Skeletal muscle satellite cell (primary cell): ENCODE results near the gene RC3H2.
A peak's percentile ranks its signal among the peaks of the same experiment; 100 is the strongest.
"Not testable (repeated sequence)": the region's sequence is repeated elsewhere in the genome, so short reads cannot be mapped to it uniquely, and the experiment has no call there.

Experiments
- H3K27me3 ChIP-seq: 2 replicates; pipeline ENCODE4 v1.7.0; 2013; ENCODE audit warnings: low read length; ENCODE audit not compliant: control insufficient read depth, insufficient read depth
- H3K36me3 ChIP-seq: 2 replicates; pipeline ENCODE4 v1.7.0; 2013; ENCODE audit warnings: mild to moderate bottlenecking, control low read depth, low read length; ENCODE audit not compliant: insufficient read depth
- H3K4me1 ChIP-seq: 2 replicates; pipeline ENCODE4 v1.7.0; 2013; ENCODE audit warnings: low read length; ENCODE audit not compliant: control insufficient read depth, insufficient read depth
- H3K4me2 ChIP-seq: 2 replicates; pipeline ENCODE4 v1.7.0; 2013; ENCODE audit warnings: mild to moderate bottlenecking, low read length
- H3K4me3 ChIP-seq: 2 replicates; pipeline ENCODE4 v1.7.0; 2013; ENCODE audit warnings: low read length
- H3K9ac ChIP-seq: 2 replicates; pipeline ENCODE4 v1.7.0; 2013; ENCODE audit warnings: mild to moderate bottlenecking, low read depth, low read length, moderate library complexity
- H3K9me3 ChIP-seq: replicated peaks from 2 replicates; pipeline ENCODE4 v1.7.0; 2013; ENCODE audit warnings: mild to moderate bottlenecking, control low read depth, low read length

The RC3H2 gene

DNA sequence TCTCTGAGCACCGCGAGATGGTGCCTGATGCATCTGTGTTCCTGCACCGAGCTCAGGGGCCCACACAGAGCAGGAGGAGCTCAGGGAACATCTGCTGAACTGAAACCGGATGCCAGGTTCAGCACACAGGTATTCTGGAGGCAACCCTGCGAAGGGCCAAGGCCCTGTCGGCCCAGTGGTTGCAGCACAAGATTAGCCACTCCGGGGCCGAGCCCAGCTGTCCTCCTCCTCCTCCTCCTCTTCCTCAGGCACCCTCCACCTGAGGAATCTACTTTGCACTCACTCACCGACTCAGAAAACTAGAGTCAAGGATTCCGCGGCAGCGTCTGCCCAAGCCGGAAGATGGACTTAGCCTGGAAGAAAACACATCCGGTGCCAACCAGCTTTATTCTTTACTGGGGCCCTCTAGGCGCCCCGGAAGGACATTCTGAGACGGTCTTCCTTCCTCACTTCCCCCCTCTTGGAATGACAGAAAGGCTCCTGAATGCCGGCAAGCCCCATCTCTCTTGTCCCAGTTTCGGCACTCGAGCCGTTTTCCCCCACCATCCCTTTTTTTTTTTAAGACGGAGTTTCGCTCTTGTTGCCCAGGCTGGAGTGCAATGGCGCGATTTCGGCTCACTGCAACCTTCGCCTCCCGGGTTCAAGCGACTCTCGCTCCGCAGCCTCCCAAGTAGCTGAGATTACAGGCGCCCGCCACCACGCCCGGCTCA is 8.0 kb upstream of the RC3H2 start, which contains the start of gene ZBTB6:
Gene ZBTB6 (minus strand): TSS at position 360 of the 710 bp plus-strand sequence. CDS start 1,251 bp downstream, outside the sequence.
- H3K36me3 ChIP-seq = peaks cover 17% of the 10 kb centered on the region
- peak within 1 kb of the TSS; percentile 90 for H3K9ac ChIP-seq
- peaks cover 9% of the 10 kb centered on the region for H3K4me1 ChIP-seq
- no peaks in the 10 kb centered on the region for H3K27me3 ChIP-seq
- H3K9me3 ChIP-seq = no peaks in the 10 kb centered on the region
- H3K4me2 ChIP-seq = peak within 1 kb of the TSS; percentile 80
- H3K4me3 ChIP-seq = peak within 1 kb of the TSS; percentile 92

DNA sequence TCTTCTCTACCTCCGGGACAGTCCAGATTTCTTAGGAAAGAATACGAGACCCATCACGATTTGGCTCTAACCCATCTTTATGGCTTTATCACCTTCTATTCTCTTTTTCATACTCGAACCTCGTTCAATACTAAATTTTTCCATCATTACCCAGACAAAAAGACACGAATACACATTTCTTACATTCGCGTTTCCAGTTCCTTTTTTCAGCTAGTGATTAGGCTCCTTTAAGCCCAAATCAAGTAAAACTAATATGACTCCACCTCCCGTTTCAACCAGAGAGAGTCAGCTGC is 7.5 kb upstream of the RC3H2 start:
- Histone ChIP-seq H3K9ac (peak overlapping the region; percentile 90), H3K4me1 (peaks cover 9% of the 10 kb centered on the region), H3K4me2 (peak overlapping the region; percentile 80), H3K36me3 (peaks cover 17% of the 10 kb centered on the region), H3K9me3 (no peaks in the 10 kb centered on the region), H3K27me3 (no peaks in the 10 kb centered on the region), H3K4me3 (peak overlapping the region; percentile 92)

- not testable (repeated sequence) for H3K4me2 ChIP-seq, H3K36me3 ChIP-seq, H3K4me3 ChIP-seq, H3K9me3 ChIP-seq, H3K27me3 ChIP-seq, H3K9ac ChIP-seq
- peaks cover 13% of the 10 kb centered on the region for H3K4me1 ChIP-seq
Observed at GRCh38 chr9:122906122-122906521, 963 bp upstream of the RC3H2 start.

- H3K36me3 ChIP-seq = no peaks in the 10 kb centered on the region
- peak overlapping the region; percentile 97 for H3K9ac ChIP-seq
- peaks cover 16% of the 10 kb centered on the region for H3K4me1 ChIP-seq
- peak overlapping the region; percentile 85 for H3K4me3 ChIP-seq
- H3K27me3 ChIP-seq = no peaks in the 10 kb centered on the region
- H3K9me3 ChIP-seq = no peaks in the 10 kb centered on the region
- peak overlapping the region; percentile 89 for H3K4me2 ChIP-seq
Observed at GRCh38 chr9:122904466-122904822, 715 bp downstream of the RC3H2 start.

DNA sequence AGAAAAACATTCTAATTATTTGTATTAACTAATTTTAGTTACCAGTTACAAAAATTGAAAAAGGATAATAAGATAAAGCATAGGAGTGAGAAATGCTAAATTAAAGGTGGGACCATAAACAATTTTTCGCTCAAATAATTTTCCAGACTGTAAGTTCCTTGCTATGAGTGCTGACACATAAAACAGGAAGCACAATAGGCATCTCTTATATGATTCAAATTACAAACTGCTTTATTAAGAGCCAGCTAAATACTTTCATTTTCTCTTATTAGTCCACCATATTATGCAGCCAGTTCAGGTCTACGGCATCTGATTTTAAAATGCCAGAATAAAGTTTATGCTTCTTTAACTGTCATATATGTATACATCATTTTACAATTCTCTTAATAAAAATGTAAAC is 4.4 kb downstream of the RC3H2 start:
- peaks cover 21% of the 10 kb centered on the region for H3K4me1 ChIP-seq
- H3K27me3 ChIP-seq = no peaks in the 10 kb centered on the region
- H3K4me2 ChIP-seq = peak overlapping the region; percentile 71
- peak overlapping the region; percentile 62 for H3K9ac ChIP-seq
- H3K36me3 ChIP-seq = peaks cover 15% of the 10 kb centered on the region
- no peaks in the 10 kb centered on the region for H3K9me3 ChIP-seq
- peak overlapping the region; percentile 1 for H3K4me3 ChIP-seq

GRCh38 chr9:122897969-122898368 is 7.2 kb downstream of the RC3H2 start:
- no peaks in the 10 kb centered on the region for H3K27me3 ChIP-seq
- peaks cover 24% of the 10 kb centered on the region for H3K36me3 ChIP-seq
- no peaks in the 10 kb centered on the region for H3K9me3 ChIP-seq
- H3K4me3 ChIP-seq = no peak overlapping the region
- H3K9ac ChIP-seq = peak overlapping the region; percentile 5
- H3K4me1 ChIP-seq = peaks cover 16% of the 10 kb centered on the region
- peak overlapping the region; percentile 16 for H3K4me2 ChIP-seq

DNA sequence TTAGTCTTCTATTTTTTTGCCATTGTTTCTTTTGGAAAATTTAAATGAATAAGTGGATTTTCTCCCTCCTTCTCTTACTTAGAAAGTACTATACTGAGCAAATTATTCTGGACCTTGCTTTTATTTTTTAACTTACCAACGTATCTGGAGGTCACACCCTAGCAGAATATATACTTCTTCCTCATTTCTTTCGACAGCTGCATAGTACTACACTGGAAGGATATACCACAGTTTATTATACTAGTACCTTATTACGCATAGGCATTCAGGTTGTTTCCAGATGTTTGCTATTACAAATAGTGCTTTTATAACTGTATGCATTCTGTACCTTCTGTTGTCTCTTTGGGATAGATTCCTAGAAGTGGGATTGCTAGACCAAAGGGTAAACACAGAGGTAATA is 16.7 kb downstream of the RC3H2 start:
- no peaks in the 10 kb centered on the region for H3K9me3 ChIP-seq
- H3K4me3 ChIP-seq = no peak overlapping the region
- peaks cover 69% of the 10 kb centered on the region for H3K36me3 ChIP-seq
- H3K4me2 ChIP-seq = no peak overlapping the region
- no peaks in the 10 kb centered on the region for H3K27me3 ChIP-seq
- H3K9ac ChIP-seq = no peak overlapping the region
- no peaks in the 10 kb centered on the region for H3K4me1 ChIP-seq

GRCh38 chr9:122883125-122883524 is 22.0 kb downstream of the RC3H2 start:
- Histone ChIP-seq H3K9ac (no peak overlapping the region), H3K27me3 (no peaks in the 10 kb centered on the region), H3K4me3 (no peak overlapping the region), H3K4me1 (no peaks in the 10 kb centered on the region), H3K4me2 (no peak overlapping the region), H3K36me3 (peaks cover 62% of the 10 kb centered on the region), H3K9me3 (no peaks in the 10 kb centered on the region)

- H3K9me3 ChIP-seq = no peaks in the 10 kb centered on the region
- no peaks in the 10 kb centered on the region for H3K4me1 ChIP-seq
- H3K4me2 ChIP-seq = no peak overlapping the region
- no peak overlapping the region for H3K4me3 ChIP-seq
- H3K36me3 ChIP-seq = peaks cover 80% of the 10 kb centered on the region
- no peaks in the 10 kb centered on the region for H3K27me3 ChIP-seq
- no peak overlapping the region for H3K9ac ChIP-seq
Observed at GRCh38 chr9:122879443-122879842, 25.7 kb downstream of the RC3H2 start.

DNA sequence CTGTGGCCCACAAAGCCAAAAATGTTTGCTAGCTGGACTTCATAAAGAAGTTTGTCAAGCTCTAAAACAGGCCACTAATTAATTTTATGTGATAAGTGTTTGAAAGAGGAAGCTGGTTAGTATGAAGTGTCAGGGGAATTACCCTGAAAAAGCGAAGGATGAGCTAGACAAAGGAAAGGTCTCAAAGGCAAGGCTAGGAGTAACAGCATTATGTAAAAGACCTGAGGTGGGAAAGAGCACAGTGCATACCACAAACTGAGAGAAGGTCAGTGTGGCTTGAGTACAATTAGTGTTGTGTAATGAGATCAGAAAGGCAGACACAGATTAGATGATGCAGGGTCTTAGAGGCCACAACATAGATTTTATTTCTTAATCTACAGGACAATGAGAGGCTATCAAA is 29.6 kb downstream of the RC3H2 start:
- Histone ChIP-seq H3K4me2 (no peak overlapping the region), H3K36me3 (peaks cover 61% of the 10 kb centered on the region), H3K4me1 (no peaks in the 10 kb centered on the region), H3K4me3 (no peak overlapping the region), H3K27me3 (no peaks in the 10 kb centered on the region), H3K9me3 (no peaks in the 10 kb centered on the region), H3K9ac (no peak overlapping the region)

GRCh38 chr9:122867276-122867675 is 37.9 kb downstream of the RC3H2 start:
- H3K36me3 ChIP-seq = peaks cover 41% of the 10 kb centered on the region
- H3K27me3 ChIP-seq, H3K9me3 ChIP-seq, H3K9ac ChIP-seq, H3K4me1 ChIP-seq, H3K4me3 ChIP-seq, H3K4me2 ChIP-seq: not testable (repeated sequence)

GRCh38 chr9:122866079-122866478 is 39.1 kb downstream of the RC3H2 start:
- Histone ChIP-seq H3K36me3 (peaks cover 32% of the 10 kb centered on the region), H3K9me3 (no peaks in the 10 kb centered on the region), H3K4me3 (no peak overlapping the region), H3K9ac (no peak overlapping the region), H3K4me1 (no peaks in the 10 kb centered on the region), H3K4me2 (no peak overlapping the region), H3K27me3 (no peaks in the 10 kb centered on the region)
